H1 (cell line): Measurements from ENCODE around the gene PPP1R3F.

ENCODE experiments used
- POLR2A ChIP-seq, 2 experiments: IDR thresholded peaks; 1 replicate in 1 of 2; 2 replicates in 1 of 2; pipeline ENCODE4 v1.6.1; 2011; ENCODE audit warnings: low read depth in 2 of 2, low read length in 2 of 2, mild to moderate bottlenecking in 2 of 2; ENCODE audit errors: control extremely low read depth in 1 of 2
- SIRT6 ChIP-seq: IDR thresholded peaks from one replicate; pipeline ENCODE4 v1.7.1; 2012; ENCODE audit warnings: low read length, inconsistent platforms
- USF2 ChIP-seq: IDR thresholded peaks from 2 replicates; pipeline ENCODE4 v1.6.1; 2011; ENCODE audit warnings: low read length, improper control_type of control experiment

- TF ChIP-seq SIRT6 (no peak), USF2 (no peak), POLR2A (IDR thresholded peaks at IDR 0.05; ENCODE audit: control extremely low read depth in 1 of 2, low read depth in 2 of 2, low read length in 2 of 2) (no peak)
Observed at GRCh38 chrX:49232525-49232924, 37.1 kb upstream of the PPP1R3F start.
